ENCODE results near the gene STARD10. TPM values are rescaled to one million over a fixed set of nuclear protein-coding genes. Genes with fewer than 3 reads are reported as not detected.
A peak's percentile ranks its signal among the peaks of the same experiment; 100 is the strongest.

Gene STARD10
- total RNA-seq, 1 donor from 2014 or later: 19.8 TPM

DNA sequence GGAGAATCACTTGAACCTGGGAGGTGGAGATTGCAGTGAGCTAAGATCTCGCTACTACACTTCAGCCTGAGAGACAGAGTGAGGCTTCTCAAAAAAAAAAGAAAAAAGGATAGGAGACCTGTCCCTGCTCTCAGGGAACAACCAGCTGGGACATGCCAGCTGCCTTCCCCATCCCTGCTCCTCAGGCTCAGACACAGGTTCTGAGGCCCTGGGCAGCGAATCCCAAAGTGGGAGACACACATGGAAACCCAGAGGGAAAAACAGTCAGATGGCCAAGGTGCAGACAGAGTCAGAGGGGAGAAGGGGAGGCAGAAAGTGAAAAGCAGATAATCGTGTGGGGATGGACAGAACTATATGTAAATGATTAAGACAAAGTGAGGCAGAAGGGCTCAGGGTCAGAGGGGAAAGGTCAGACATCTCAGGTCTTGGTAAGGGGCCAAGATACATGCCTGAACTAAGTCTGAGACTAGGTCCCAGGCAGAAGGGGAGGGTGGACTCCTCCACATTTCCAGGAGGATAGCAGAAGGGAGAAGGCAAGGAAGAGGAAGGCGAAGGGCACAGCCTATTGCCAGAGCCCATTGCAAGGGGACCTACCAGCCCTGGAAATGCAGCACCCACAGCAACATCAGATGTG, 14.2 kb downstream of the STARD10 start:
- Mint-ChIP-seq H3K4me1 (ENCODE audit: low read depth) (peaks cover 27% of the 10 kb centered on the region), H3K36me3 (ENCODE audit: low read depth) (peaks cover 6% of the 10 kb centered on the region), H3K9me3 (no peaks in the 10 kb centered on the region), H3K27ac (peak overlapping the region; percentile 56), H3K27me3 (ENCODE audit: insufficient read depth) (peaks cover 3% of the 10 kb centered on the region), H3K4me3 (peak overlapping the region; percentile 79)
- DNase-seq (ENCODE audit: low spot score): no peak
- intact Hi-C loops (cut with micrococcal nuclease): no loop called here

DNA sequence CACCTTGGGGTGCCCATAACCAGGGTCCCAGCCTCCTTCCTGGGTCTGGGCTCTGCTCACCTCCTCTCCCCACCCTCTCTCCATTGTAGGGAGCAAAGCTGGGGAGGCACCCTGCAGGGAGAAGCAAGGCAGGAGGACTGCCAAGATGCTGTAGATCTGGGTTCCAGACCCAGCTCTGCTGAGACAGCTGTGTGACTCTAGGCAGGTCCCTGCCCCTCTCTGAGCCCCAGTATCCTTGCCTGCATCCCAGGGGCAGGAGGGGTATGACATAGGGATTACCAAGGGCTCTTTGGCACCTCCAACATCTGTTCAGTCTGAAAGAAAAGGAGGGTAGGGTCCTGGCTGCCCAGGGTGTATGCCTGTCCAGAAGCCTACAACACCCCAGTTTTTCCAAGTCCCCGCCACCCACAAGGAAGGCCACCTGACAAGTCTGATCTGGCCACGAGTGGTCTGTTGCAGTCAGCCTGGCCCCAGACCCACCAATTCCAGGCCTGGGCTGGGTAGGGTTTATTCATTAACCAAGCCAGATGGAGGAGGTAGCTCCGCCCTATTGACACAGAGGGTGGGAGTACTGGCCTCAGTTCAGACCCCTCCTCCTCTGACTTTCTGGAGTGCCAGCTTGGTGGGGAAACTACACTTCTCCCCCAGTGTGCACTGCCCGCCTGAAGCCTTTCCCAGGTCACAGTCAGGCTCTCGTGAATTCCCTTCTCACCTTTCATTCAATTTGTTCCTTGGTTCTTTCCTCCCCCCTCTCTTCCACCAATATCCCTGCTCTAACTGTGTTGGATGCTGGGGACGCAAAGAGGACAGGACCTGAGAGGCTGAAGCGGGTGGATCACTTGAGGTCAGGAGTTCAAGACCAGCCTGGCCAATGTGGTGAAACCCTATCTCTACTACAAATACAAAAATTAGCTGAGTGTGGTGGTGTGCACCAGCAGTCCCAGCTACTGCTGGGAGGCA, 15.0 kb downstream of the STARD10 start:
- no peaks in the 10 kb centered on the region for H3K9me3 Mint-ChIP-seq
- DNase-seq (ENCODE audit: low spot score): no peak
- no peak overlapping the region for H3K27ac Mint-ChIP-seq
- H3K27me3 Mint-ChIP-seq (ENCODE audit: insufficient read depth): peaks cover 3% of the 10 kb centered on the region
- peak overlapping the region; percentile 79 for H3K4me3 Mint-ChIP-seq
- H3K4me1 Mint-ChIP-seq (ENCODE audit: low read depth): peaks cover 27% of the 10 kb centered on the region
- intact Hi-C loops (cut with micrococcal nuclease): no loop called here
- peaks cover 6% of the 10 kb centered on the region for H3K36me3 Mint-ChIP-seq (ENCODE audit: low read depth)

DNA sequence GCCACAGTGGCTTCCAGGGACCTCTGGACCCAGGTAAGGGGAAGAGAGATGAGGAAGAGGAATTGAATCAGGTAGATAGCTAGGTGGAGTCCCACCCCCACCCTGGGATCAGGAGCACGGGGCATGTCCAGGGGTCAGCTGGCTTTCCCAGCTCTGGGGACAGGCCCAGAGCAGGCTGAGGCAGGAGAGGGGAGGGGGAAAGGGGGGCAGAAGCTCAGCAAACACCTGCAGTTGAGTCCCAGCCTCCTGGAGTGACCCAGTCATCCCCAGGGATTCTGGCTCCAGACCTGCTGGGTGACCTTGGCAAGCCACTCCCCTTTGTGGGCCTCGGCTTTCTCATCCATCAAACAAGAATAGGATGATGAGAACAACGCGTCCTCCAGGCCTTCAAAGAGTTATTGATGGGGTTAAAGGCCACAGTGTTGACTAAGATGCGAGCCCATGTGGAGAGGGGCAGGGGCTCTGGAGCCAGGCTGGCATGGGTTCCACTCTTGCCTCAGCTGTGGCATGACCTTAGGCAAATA, 16.0 kb downstream of the STARD10 start:
- no peak for DNase-seq (ENCODE audit: low spot score)
- intact Hi-C loops (cut with micrococcal nuclease): no loop called here
- H3K27ac Mint-ChIP-seq: no peak overlapping the region
- H3K36me3 Mint-ChIP-seq (ENCODE audit: low read depth): peaks cover 6% of the 10 kb centered on the region
- H3K4me3 Mint-ChIP-seq: no peak overlapping the region
- peaks cover 27% of the 10 kb centered on the region for H3K4me1 Mint-ChIP-seq (ENCODE audit: low read depth)
- peaks cover 3% of the 10 kb centered on the region for H3K27me3 Mint-ChIP-seq (ENCODE audit: insufficient read depth)
- no peaks in the 10 kb centered on the region for H3K9me3 Mint-ChIP-seq

DNA sequence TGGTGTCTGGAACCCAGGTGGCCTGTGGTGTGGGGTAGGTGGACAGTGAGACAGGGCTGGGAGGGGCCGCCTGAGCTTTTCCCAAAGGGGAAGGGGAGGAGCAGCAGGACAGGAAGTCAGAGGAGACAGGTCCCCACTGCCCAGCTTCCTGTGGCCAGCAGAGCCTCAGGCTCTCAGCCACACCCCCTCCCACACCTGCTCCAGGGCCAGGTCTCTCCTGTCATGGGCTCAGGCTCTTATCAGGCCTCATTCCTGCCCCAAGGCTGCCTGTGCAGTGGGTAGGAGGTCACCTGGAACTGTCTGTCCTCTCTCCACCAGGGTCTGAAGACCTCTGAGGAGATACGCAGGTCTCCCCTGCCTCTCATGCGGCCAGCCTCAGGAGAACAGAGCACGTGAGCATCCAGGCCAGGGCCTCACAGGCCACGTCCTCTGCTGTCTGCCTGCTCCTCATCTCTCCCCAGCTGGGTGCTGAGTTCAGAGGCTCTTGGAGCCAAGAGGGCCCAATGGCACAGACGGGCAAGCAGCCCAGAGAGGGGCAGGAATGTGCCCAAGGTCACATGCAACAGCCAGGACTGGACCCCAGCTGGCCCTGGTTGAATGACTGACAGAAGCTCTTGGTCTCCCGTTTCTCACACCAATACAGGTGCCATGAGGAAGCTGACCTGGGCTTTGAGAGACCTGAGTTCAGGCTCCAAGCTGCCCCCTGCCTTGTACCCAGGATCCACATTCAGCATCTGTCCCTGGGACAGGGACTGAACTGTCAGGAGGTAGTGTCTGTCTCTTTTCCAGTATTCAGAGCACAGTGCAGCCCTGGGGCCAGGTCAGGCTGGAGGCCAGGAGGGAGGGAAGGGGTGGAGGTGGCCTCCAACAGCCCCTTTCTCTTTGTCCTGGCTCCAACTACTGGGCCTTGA, 16.7 kb downstream of the STARD10 start:
- Mint-ChIP-seq H3K27ac (no peak overlapping the region), H3K9me3 (no peaks in the 10 kb centered on the region), H3K36me3 (ENCODE audit: low read depth) (peaks cover 8% of the 10 kb centered on the region), H3K27me3 (ENCODE audit: insufficient read depth) (peaks cover 3% of the 10 kb centered on the region), H3K4me1 (ENCODE audit: low read depth) (peaks cover 19% of the 10 kb centered on the region), H3K4me3 (no peak overlapping the region)
- no peak for DNase-seq (ENCODE audit: low spot score)
- intact Hi-C loops (cut with micrococcal nuclease): no loop called here

DNA sequence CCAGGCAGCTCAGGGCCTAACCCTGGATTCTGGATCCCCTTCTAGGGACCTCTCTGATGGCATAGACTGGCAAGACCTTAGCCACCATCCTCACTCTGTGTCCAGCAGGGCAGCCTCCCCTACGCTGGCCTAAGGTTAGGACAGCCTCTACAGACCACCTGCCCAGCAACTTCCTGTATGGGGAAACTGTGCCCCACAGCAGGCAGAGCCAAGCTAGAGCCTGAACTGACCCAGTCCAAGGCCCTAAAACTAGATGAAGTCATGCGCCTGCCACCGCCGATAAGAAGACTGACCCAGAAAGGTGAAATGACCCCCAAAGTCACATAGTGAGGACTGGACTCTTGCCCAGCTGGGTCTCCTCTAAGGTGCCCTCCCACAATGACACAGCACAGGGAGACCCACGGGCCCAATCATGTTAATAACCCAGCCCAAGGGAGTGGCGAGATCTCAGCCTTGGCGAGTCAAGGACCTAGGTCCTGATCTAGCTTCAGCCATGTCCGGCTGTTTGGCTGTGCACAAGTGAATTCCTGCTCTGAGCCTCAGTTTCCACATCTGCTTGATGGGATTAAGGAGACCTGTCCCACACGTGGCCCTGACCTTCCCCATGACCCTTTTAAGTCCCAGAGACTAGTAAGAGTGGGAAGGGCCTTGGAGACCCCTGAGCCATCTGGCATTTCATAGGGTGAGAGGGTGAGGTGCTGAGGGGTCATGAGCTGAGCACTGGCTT, 17.6 kb downstream of the STARD10 start:
- intact Hi-C loops (cut with micrococcal nuclease): no loop called here
- Mint-ChIP-seq H3K4me1 (ENCODE audit: low read depth) (peaks cover 16% of the 10 kb centered on the region), H3K9me3 (no peaks in the 10 kb centered on the region), H3K36me3 (ENCODE audit: low read depth) (peaks cover 8% of the 10 kb centered on the region), H3K27ac (no peak overlapping the region), H3K27me3 (ENCODE audit: insufficient read depth) (peaks cover 3% of the 10 kb centered on the region), H3K4me3 (no peak overlapping the region)
- no peak for DNase-seq (ENCODE audit: low spot score)

DNA sequence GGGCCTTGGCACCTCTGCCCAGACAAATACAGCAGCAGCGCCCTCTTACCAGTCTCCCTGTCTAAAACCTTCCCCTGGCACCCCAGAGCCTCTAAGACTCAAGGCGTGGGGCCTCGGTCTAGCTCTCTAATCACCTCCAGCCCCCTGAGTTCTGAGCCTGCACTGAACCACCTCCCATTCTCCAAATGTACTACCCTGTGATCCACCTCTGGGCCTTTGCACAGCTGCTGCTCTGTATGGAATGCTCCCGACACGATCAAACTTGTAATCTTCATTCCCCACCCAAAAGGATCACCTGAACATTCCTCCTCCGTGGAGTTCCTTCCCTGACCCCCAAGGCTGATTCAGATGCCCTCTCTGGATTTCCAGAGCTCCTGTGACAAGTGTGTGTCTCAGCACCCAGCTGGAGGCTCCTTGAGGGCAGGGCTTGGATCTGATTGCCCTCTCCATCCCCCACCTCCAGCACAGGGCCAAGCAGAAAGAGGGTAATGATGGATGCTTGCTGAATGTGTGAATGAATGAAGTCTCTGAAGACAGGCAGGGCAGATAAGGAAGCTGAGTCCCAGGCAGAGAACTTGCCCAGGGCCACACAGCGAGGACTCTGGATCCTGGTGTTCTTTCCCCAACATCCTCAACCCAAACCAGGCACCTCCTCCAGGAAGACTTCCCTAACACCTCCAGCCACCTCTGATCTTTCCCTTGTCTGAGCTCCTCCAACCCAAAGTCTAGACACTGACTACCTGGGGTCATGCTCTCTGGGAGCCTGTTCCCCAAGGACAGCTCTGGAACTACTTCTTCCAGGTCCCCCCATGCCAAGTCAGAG, 18.3 kb downstream of the STARD10 start:
- H3K27me3 Mint-ChIP-seq (ENCODE audit: insufficient read depth): peaks cover 7% of the 10 kb centered on the region
- peaks cover 8% of the 10 kb centered on the region for H3K36me3 Mint-ChIP-seq (ENCODE audit: low read depth)
- H3K9me3 Mint-ChIP-seq: no peaks in the 10 kb centered on the region
- H3K4me3 Mint-ChIP-seq: no peak overlapping the region
- no peak overlapping the region for H3K27ac Mint-ChIP-seq
- DNase-seq (ENCODE audit: low spot score): no peak
- H3K4me1 Mint-ChIP-seq (ENCODE audit: low read depth): peaks cover 16% of the 10 kb centered on the region
- intact Hi-C loops (cut with micrococcal nuclease): no loop called here

DNA sequence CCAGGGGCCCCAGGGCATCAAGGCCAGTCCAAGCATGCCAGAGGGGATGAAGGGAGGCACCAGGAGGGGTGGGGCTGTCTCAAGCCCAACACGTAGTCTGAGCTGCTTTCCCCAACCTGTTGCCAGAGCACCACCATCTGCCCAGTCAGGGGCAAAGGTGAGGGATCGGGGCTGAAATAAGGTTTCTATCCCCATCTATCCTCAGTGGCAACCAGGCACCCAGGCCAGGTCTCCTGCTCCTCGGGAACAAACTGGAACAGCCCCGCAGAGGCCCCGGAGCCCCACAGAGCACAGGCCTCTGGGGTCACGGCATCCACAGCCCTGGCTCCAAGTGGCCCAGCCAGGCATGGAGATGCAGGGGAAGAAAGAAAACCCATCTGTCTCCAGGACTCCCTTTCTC, 19.3 kb downstream of the STARD10 start:
- no peak for DNase-seq (ENCODE audit: low spot score)
- Mint-ChIP-seq H3K4me3 (no peak overlapping the region), H3K27ac (no peak overlapping the region), H3K4me1 (ENCODE audit: low read depth) (peaks cover 9% of the 10 kb centered on the region), H3K9me3 (no peaks in the 10 kb centered on the region), H3K27me3 (ENCODE audit: insufficient read depth) (peaks cover 5% of the 10 kb centered on the region), H3K36me3 (ENCODE audit: low read depth) (peaks cover 5% of the 10 kb centered on the region)
- intact Hi-C loops (cut with micrococcal nuclease): no loop called here

DNA sequence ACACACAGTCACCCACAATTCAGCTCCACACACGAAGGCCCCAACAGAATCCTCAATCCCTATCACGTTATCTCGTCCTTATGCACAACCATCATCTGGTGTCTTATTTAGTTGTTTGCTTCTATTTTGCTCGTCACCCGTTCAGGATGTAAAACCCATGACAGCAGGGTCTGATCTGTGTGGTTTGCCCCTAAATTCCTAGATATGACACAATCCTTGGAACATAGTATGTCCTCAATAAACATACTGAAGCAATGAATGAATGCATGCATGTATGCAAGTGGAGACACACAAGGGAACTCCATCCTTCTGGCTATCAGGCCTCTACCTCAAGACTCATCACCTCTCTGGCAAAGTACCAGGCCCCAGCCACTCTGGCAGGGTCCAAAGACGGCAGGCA, 20.2 kb downstream of the STARD10 start:
- intact Hi-C loops (cut with micrococcal nuclease): no loop called here
- DNase-seq (ENCODE audit: low spot score): no peak
- Mint-ChIP-seq H3K27me3 (ENCODE audit: insufficient read depth) (peaks cover 5% of the 10 kb centered on the region), H3K4me1 (ENCODE audit: low read depth) (peaks cover 7% of the 10 kb centered on the region), H3K27ac (no peak overlapping the region), H3K9me3 (no peaks in the 10 kb centered on the region), H3K4me3 (no peak overlapping the region), H3K36me3 (ENCODE audit: low read depth) (peaks cover 2% of the 10 kb centered on the region)

DNA sequence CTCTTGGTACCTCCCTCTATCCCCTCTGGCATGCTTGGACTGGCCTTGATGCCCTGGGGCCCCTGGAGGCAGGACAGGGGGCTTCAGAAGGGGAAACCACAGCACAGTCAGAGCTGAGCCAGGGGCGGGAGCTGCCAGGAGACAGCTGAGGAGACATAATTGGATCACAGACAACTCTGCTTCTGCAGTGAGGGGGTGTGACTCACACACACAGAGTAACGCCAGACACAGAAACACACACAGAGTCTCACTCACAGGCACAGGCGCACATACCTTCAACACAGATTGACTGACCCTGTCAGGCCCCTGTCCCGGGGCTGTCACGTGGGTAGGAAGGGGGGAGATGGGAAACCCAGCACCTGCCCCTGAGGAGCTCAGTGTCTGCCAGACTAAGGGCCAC, 20.6 kb downstream of the STARD10 start:
- Mint-ChIP-seq H3K27ac (no peak overlapping the region), H3K36me3 (ENCODE audit: low read depth) (peaks cover 2% of the 10 kb centered on the region), H3K4me3 (no peak overlapping the region), H3K27me3 (ENCODE audit: insufficient read depth) (peaks cover 5% of the 10 kb centered on the region), H3K9me3 (no peaks in the 10 kb centered on the region), H3K4me1 (ENCODE audit: low read depth) (peaks cover 7% of the 10 kb centered on the region)
- intact Hi-C loops (cut with micrococcal nuclease): no loop called here
- no peak for DNase-seq (ENCODE audit: low spot score)

DNA sequence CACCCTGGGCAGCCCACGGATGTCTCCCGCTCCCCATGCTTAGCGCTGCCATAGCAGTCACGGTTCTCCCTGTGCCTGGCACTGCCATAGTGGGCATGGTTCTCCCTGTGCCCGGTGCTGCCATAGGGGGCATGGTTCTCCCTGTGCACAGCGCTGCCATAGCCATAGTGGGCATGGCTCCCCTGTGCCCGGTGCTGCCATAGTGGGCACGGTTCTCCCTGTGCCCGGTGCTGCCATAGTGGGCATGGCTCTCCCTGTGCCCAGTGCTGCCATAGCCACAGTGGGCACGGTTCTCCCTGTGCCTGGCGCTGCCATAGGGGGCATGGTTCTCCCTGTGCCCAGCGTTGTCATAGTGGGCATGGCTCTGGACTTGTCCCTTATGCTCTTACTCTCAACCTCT, 21.8 kb downstream of the STARD10 start:
- H3K27ac Mint-ChIP-seq: no peak overlapping the region

DNA sequence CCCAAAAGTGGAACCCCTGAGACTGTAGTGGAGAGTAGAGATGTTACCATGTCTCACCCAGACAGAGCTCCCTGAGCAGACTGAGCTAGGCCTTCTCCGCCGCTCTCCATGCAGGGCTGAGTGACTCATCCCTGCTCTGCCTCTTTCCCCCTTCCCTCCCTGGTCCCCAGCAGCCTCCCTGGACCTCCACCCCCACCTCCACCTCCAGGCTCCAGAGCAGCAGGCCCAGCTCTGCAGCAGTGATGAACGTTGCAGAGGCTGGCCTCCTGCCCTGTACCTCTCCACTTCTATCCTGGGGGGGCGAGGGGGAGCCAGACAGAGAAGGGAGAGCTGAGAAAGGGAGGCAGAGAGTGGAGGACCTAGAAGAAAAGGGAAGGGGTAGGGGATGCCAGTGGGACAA, 22.3 kb downstream of the STARD10 start:
- no peak for DNase-seq (ENCODE audit: low spot score)
- H3K36me3 Mint-ChIP-seq (ENCODE audit: low read depth): peaks cover 2% of the 10 kb centered on the region
- no peaks in the 10 kb centered on the region for H3K9me3 Mint-ChIP-seq
- H3K27me3 Mint-ChIP-seq (ENCODE audit: insufficient read depth): peaks cover 5% of the 10 kb centered on the region
- intact Hi-C loops (cut with micrococcal nuclease): no loop called here
- no peak overlapping the region for H3K4me3 Mint-ChIP-seq
- H3K27ac Mint-ChIP-seq: no peak overlapping the region
- H3K4me1 Mint-ChIP-seq (ENCODE audit: low read depth): peaks cover 3% of the 10 kb centered on the region

More for the DNA sequence above, 21.8 kb downstream of the STARD10 start:
- Mint-ChIP-seq H3K36me3 (ENCODE audit: low read depth) (peaks cover 2% of the 10 kb centered on the region), H3K4me3 (no peak overlapping the region), H3K9me3 (no peaks in the 10 kb centered on the region), H3K27me3 (ENCODE audit: insufficient read depth) (peaks cover 5% of the 10 kb centered on the region), H3K4me1 (ENCODE audit: low read depth) (peaks cover 7% of the 10 kb centered on the region)
- no peak for DNase-seq (ENCODE audit: low spot score)
- intact Hi-C loops (cut with micrococcal nuclease): no loop called here

Measured in activated T-helper 1 cell treated with anti-CD3 and anti-CD28 coated beads, Interleukin-12 subunit alpha, Interleukin-12 subunit beta, Interleukin-2, Interleukin-4 antibody, amounts not matched to agents 30 ng/mL and 10 ng/mL and 1 ng/mL, durations not matched to agents 14 hours and 24 hours and 36 hours (primary cell).